GM19238 (cell line): Measurements from ENCODE around the gene NRIP2.

Source experiments
- DNase-seq: peaks from one replicate; pipeline ENCODE4 v3.0.0; 2011; ENCODE audit warnings: low spot score; ENCODE audit not compliant: insufficient read length

NRIP2 gene

GRCh38 chr12:2776129-2776806 lies 58.6 kb downstream of the NRIP2 start:
- DNase-seq: no peak

DNA sequence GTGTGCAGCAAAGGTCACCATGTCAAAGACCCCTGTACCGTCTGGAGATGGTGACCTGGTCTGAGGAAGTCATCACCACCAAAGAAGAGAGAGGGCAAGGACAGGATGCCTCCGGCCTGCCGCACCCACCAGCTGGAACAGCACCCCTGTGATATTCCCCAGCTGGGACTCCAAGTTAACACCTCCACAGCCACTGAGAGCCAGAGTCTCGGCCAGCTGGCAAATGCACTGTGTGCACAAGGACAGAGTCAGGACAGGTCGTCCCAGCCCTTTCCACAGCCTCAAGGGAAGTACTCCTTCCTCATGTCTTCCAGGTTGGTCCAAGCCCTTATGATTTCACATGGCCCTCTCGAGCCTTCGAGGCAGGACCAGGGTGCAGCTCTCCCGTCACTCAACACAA lies 59.4 kb downstream of the NRIP2 start:
- no peak for DNase-seq
